HepG2 (cell line): ENCODE data around the gene WDR45B. TPM values are rescaled to one million over a fixed set of nuclear protein-coding genes. Genes with fewer than 3 reads are reported as not detected.

ENCODE experiments used
- AGO2 ChIP-seq: fragments of 200-400 bp; formaldehyde crosslinking; optimal IDR thresholded peaks from 2 replicates; pipeline ENCODE3; 2017; ENCODE audit warnings: mild to moderate bottlenecking, low read depth, low read length, moderate library complexity
- CERS6 ChIP-seq: sonication (generic); formaldehyde crosslinking; IDR thresholded peaks from 2 replicates; pipeline ENCODE4 v1.5.0; 2020; ENCODE audit warnings: missing genetic modification reagents
- CHCHD3 ChIP-seq: sonication (generic); formaldehyde crosslinking; IDR thresholded peaks from 2 replicates; pipeline ENCODE4 v1.8.0; 2022; ENCODE audit warnings: mild to moderate bottlenecking, missing genetic modification reagents, moderate library complexity
- EP300 ChIP-seq, 3 experiments: sonication (generic) in 1 of 3; formaldehyde crosslinking in 1 of 3; IDR thresholded peaks; 2 replicates each; pipeline versions ENCODE4 v1.5.1 to v1.6.1; 2011 to 2020; ENCODE audit warnings: low read depth in 2 of 3, low read length in 2 of 3, borderline replicate concordance in 1 of 3, improper control_type of control experiment in 1 of 3, mild to moderate bottlenecking in 1 of 3, missing genetic modification reagents in 1 of 3, moderate library complexity in 1 of 3
- HNRNPK ChIP-seq: fragments of 200-400 bp; formaldehyde crosslinking; IDR thresholded peaks from 2 replicates; pipeline ENCODE4 v1.6.1; 2018; ENCODE audit warnings: low read length, low read depth, moderate library complexity, mild to moderate bottlenecking; ENCODE audit not compliant: poor library complexity, severe bottlenecking
- JARID2 ChIP-seq: sonication (generic); formaldehyde crosslinking; IDR thresholded peaks from 2 replicates; pipeline ENCODE4 v1.8.1; 2023; ENCODE audit warnings: missing genetic modification reagents, inconsistent platforms; ENCODE audit not compliant: insufficient replicate concordance
- JUNB ChIP-seq: sonication (generic); formaldehyde crosslinking; IDR thresholded peaks from 2 replicates; pipeline ENCODE4 v1.8.0; 2022; ENCODE audit warnings: missing genetic modification reagents, mild to moderate bottlenecking, borderline replicate concordance
- KAT8 ChIP-seq: IDR thresholded peaks from 2 replicates; pipeline ENCODE4 v1.6.1; 2016; ENCODE audit warnings: missing genetic modification reagents, missing compliant biosample characterization
- MAFK ChIP-seq, 2 experiments: IDR thresholded peaks in 1 of 2; conservative IDR thresholded peaks in 1 of 2; 2 replicates each; pipeline ENCODE4 v1.6.1; 2011; ENCODE audit warnings: improper control_type of control experiment in 2 of 2, low read length in 2 of 2
- MIER3 ChIP-seq: IDR thresholded peaks from 2 replicates; pipeline ENCODE4 v1.6.1; 2016; ENCODE audit warnings: missing compliant biosample characterization, borderline replicate concordance
- PCBP1 ChIP-seq: fragments of 200-400 bp; formaldehyde crosslinking; IDR thresholded peaks from 2 replicates; pipeline ENCODE4 v1.6.1; 2017; ENCODE audit warnings: mild to moderate bottlenecking, low read depth, low read length, borderline replicate concordance
- RFX1 ChIP-seq: fragments of 450-650 bp; IDR thresholded peaks from 2 replicates; pipeline ENCODE4 v1.6.1; 2017
- SALL2 ChIP-seq: sonication (generic); formaldehyde crosslinking; IDR thresholded peaks from 2 replicates; pipeline ENCODE4 v1.8.1; 2023; ENCODE audit warnings: mild to moderate bottlenecking, missing genetic modification reagents, inconsistent platforms
- ZBTB21 ChIP-seq: sonication (generic); formaldehyde crosslinking; IDR thresholded peaks from 2 replicates; pipeline ENCODE4 v1.4.0; 2020; ENCODE audit warnings: missing genetic modification reagents
- ZBTB3 ChIP-seq: sonication (generic); formaldehyde crosslinking; IDR thresholded peaks from 2 replicates; pipeline ENCODE4 v1.4.0; 2020; ENCODE audit warnings: low read depth, mild to moderate bottlenecking, moderate library complexity, missing genetic modification reagents, borderline replicate concordance
- ZBTB37 ChIP-seq: sonication (generic); formaldehyde crosslinking; IDR thresholded peaks from 2 replicates; pipeline ENCODE4 v1.4.0; 2020; ENCODE audit warnings: mild to moderate bottlenecking, missing genetic modification reagents
- ZC3H4 ChIP-seq: sonication (generic); formaldehyde crosslinking; IDR thresholded peaks from 2 replicates; pipeline ENCODE4 v1.4.0; 2020; ENCODE audit warnings: missing genetic modification reagents, borderline replicate concordance
- ZNF17 ChIP-seq: sonication (generic); formaldehyde crosslinking; IDR thresholded peaks from 2 replicates; pipeline ENCODE4 v1.5.0; 2020; ENCODE audit warnings: mild to moderate bottlenecking, missing genetic modification reagents
- ZNF20 ChIP-seq: sonication (generic); formaldehyde crosslinking; IDR thresholded peaks from 2 replicates; pipeline ENCODE4 v1.4.0; 2020; ENCODE audit warnings: mild to moderate bottlenecking, moderate library complexity, missing genetic modification reagents
- ZNF234 ChIP-seq: sonication (generic); formaldehyde crosslinking; conservative IDR thresholded peaks from 2 replicates; pipeline ENCODE4 v1.5.1; 2020; ENCODE audit warnings: mild to moderate bottlenecking, missing genetic modification reagents
- ZNF496 ChIP-seq: sonication (generic); formaldehyde crosslinking; IDR thresholded peaks from 2 replicates; pipeline ENCODE4 v1.8.1; 2023; ENCODE audit warnings: mild to moderate bottlenecking, moderate library complexity, missing genetic modification reagents; ENCODE audit not compliant: insufficient replicate concordance
- ZNF550 ChIP-seq: sonication (generic); formaldehyde crosslinking; IDR thresholded peaks from 2 replicates; pipeline ENCODE4 v1.4.0; 2020; ENCODE audit warnings: mild to moderate bottlenecking, missing genetic modification reagents, borderline replicate concordance
- ZNF782 ChIP-seq: sonication (generic); formaldehyde crosslinking; IDR thresholded peaks from 2 replicates; pipeline ENCODE4 v1.4.0; 2020; ENCODE audit warnings: missing genetic modification reagents, mild to moderate bottlenecking, borderline replicate concordance
- polyA plus RNA-seq, 8 experiments: library from polyadenylated mRNA; depleted of rRNA in 3 of 8; stranded (reverse) in 7 of 8; unstranded in 1 of 8; fragments of >200 nt; fragmentation: Illumina TruSeq in 4 of 8; extraction: Trizol in 4 of 8; gene quantifications; 2 replicates each; pipeline versions ENCODE4 v1.2.1 to v1.2.3, GENCODE V29; 2011 to 2016; ENCODE audit warnings: low read depth in 4 of 8, missing spikeins in 1 of 8, mixed read lengths in 1 of 8; ENCODE audit not compliant: insufficient read depth in 1 of 8
- total RNA-seq, 5 experiments: library from RNA; depleted of rRNA; stranded (reverse); fragments of >200 nt; fragmentation: Illumina TruSeq; extraction: Trizol; gene quantifications; 2 replicates each; pipeline ENCODE4 v1.2.3, GENCODE V29; 2016; ENCODE audit warnings: low read depth in 1 of 5
- TF ChIP-seq, protein P1 (sequence below): sonication (generic); formaldehyde crosslinking; IDR thresholded peaks from 2 replicates; pipeline ENCODE4 v1.5.1; 2020; ENCODE audit warnings: missing genetic modification reagents, mild to moderate bottlenecking, borderline replicate concordance
- TF ChIP-seq, protein P2 (sequence below): sonication (generic); formaldehyde crosslinking; IDR thresholded peaks from 2 replicates; pipeline ENCODE4 v1.8.1; 2023; ENCODE audit warnings: mild to moderate bottlenecking, missing genetic modification reagents

The WDR45B gene
- total and polyA plus RNA-seq, 2 of the 13 experiments (the other 11 are each of a cell fraction or from before 2014, with no cell fraction given), result 86.2 to 155 TPM

DNA sequence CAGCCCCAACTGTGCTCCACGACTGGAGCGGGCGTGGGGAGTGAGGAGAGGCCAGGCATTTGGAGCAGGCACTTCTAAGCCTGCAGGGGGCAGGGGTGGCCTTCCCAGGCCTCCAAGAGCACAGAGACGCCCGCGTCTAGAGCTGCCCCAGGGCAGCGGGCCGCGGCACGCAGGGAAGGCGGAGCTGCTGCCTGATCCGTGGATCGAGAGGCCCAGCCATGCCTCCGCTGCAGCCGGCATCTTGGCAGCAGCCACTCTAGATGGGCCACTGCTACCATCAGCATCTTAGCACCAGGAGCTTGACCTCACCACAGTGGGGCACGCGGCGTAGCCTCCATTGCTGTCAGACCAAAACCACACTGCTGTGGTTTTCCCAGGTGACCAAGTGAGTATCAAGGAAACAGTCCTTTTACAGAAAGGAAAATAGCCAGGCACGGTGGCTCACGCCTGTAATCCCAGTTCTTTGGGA lies 20.4 kb upstream of the WDR45B start (continued):
- TF ChIP-seq ZNF17 (CRISPR knock-in tag), result no peak
- TF ChIP-seq CHCHD3 (CRISPR knock-in tag), result no peak
- TF ChIP-seq ZNF234 (CRISPR knock-in tag), result no peak
- TF ChIP-seq ZNF550 (CRISPR knock-in tag), result no peak
- TF ChIP-seq, protein P1, sequence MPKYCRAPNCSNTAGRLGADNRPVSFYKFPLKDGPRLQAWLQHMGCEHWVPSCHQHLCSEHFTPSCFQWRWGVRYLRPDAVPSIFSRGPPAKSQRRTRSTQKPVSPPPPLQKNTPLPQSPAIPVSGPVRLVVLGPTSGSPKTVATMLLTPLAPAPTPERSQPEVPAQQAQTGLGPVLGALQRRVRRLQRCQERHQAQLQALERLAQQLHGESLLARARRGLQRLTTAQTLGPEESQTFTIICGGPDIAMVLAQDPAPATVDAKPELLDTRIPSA (CRISPR knock-in tag), result no peak
- TF ChIP-seq, protein P2, sequence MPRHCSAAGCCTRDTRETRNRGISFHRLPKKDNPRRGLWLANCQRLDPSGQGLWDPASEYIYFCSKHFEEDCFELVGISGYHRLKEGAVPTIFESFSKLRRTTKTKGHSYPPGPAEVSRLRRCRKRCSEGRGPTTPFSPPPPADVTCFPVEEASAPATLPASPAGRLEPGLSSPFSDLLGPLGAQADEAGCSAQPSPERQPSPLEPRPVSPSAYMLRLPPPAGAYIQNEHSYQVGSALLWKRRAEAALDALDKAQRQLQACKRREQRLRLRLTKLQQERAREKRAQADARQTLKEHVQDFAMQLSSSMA (CRISPR knock-in tag), result no peak; the same call in 1 of the 2 replicates
- no peak for TF ChIP-seq RFX1
- no peak for TF ChIP-seq AGO2
- TF ChIP-seq ZBTB3 (CRISPR knock-in tag), result no peak
- TF ChIP-seq JUNB (CRISPR knock-in tag), result no peak
- TF ChIP-seq KAT8 (CRISPR knock-in tag), result peak; percentile 76
- TF ChIP-seq ZNF496 (CRISPR knock-in tag), result no peak
- TF ChIP-seq ZNF782 (CRISPR knock-in tag), result no peak
- no peak for TF ChIP-seq ZC3H4 (CRISPR knock-in tag)
- TF ChIP-seq ZNF20, result no peak
- TF ChIP-seq HNRNPK, result no peak
- TF ChIP-seq CERS6, result no peak
- TF ChIP-seq MAFK (conservative IDR thresholded peaks at IDR 0.05 in 1 of 2, IDR thresholded peaks at IDR 0.05 in 1 of 2; ENCODE audit: low read length in 2 of 2), result no peak
- TF ChIP-seq PCBP1, result no peak
- no peak for TF ChIP-seq MIER3 (CRISPR knock-in tag)
- TF ChIP-seq EP300 (IDR thresholded peaks at IDR 0.05; ENCODE audit: low read depth in 2 of 2, low read length in 2 of 2), result no peak
- no peak for TF ChIP-seq EP300 (CRISPR knock-in tag; IDR thresholded peaks at IDR 0.05; ENCODE audit: borderline replicate concordance)
- no peak for TF ChIP-seq ZBTB37 (CRISPR knock-in tag)
- TF ChIP-seq SALL2 (CRISPR knock-in tag), result no peak
- no peak for TF ChIP-seq ZBTB21 (CRISPR knock-in tag)
- TF ChIP-seq JARID2, result peak; percentile 86
